AG04449 (cell line): ENCODE measurements around the gene HIP1R.

Experiments
- CTCF ChIA-PET: fragments of 350-600 bp; formaldehyde crosslinking; extraction: SDS; loops from one replicate; lab custom pipeline; 2021; ENCODE audit warnings: antibody characterized with exemption; lab: Yijun Ruan, JAX
- POLR2A ChIA-PET: fragments of 400-600, 350-600 bp; formaldehyde crosslinking; extraction: SDS; loops from one replicate; lab custom pipeline; 2020; ENCODE audit warnings: antibody characterized with exemption, inconsistent platforms; lab: Yijun Ruan, JAX
- DNase-seq: peaks from one replicate; pipeline ENCODE4 v3.0.0-alpha.2; 2010; ENCODE audit warnings: low read depth, low spot score
- H3K4me3 ChIP-seq: 2 replicates; pipeline ENCODE4 v1.5.1; 2011; ENCODE audit warnings: low read depth, mild to moderate bottlenecking, control low read depth, low read length
- CTCF ChIP-seq: IDR thresholded peaks from one replicate; pipeline ENCODE4 v1.5.1; 2011; ENCODE audit warnings: mild to moderate bottlenecking, moderate library complexity, low read length, control low read depth, inconsistent platforms; ENCODE audit not compliant: insufficient read depth; ENCODE audit errors: missing control alignments

HIP1R gene

DNA sequence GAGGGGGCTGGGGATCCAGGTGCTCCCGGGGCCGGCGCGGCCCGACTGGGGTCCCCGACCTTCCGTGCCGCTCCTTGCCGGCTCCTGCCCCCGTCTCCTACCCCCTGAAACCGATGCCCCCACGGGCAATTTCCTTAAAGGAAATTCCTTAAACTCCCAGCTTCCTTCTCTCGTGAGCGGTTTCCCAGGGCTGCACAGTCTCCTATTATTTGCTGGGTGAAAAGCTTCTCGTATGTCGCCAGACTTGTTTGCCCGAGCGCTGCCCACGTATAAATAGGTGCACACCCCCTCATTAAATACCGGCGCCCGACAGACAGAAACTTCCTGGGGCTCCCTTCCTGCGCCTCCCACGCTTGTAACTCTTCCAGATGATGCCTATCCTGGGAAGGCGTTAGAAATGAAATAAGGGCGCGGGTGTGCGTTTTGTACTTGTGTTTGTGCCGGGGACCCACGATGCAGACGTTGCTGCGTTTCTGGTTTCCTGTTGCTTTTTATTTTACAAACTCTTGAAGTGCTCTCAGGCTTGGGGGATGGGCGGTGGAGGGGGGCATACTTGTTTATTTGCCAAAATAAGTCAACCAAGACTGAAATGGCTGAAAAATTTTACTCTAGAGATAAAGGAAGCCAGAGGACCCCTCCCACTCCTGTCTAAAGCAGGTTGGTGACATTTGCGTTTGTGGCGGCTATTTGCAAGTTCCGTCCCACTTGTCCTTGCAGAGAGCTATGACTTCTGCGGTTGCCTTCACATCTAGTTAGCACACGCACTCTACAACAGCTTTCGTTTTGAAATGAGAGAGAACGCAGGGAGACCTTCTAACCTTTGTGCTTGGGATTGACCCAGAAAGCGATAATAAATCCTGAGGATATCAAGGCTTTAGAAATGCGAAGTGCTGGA lies 1.0 kb downstream of the HIP1R start:
- CTCF ChIA-PET, result interaction anchor here (0.6 to 0.8 kb wide), 2 partner anchors 10 to 43 kb away, joined by 3 read pairs; no protein-coding TSS in a partner anchor
- POLR2A ChIA-PET, result interaction anchor here (1.1 kb wide), 1 partner anchor 130 kb away, joined by 4 read pairs; the partner anchor contains the start of gene ABCB9
- peak overlapping the region; percentile 63 for H3K4me3 ChIP-seq
- no peak for TF ChIP-seq CTCF
- DNase-seq, result no peak

DNA sequence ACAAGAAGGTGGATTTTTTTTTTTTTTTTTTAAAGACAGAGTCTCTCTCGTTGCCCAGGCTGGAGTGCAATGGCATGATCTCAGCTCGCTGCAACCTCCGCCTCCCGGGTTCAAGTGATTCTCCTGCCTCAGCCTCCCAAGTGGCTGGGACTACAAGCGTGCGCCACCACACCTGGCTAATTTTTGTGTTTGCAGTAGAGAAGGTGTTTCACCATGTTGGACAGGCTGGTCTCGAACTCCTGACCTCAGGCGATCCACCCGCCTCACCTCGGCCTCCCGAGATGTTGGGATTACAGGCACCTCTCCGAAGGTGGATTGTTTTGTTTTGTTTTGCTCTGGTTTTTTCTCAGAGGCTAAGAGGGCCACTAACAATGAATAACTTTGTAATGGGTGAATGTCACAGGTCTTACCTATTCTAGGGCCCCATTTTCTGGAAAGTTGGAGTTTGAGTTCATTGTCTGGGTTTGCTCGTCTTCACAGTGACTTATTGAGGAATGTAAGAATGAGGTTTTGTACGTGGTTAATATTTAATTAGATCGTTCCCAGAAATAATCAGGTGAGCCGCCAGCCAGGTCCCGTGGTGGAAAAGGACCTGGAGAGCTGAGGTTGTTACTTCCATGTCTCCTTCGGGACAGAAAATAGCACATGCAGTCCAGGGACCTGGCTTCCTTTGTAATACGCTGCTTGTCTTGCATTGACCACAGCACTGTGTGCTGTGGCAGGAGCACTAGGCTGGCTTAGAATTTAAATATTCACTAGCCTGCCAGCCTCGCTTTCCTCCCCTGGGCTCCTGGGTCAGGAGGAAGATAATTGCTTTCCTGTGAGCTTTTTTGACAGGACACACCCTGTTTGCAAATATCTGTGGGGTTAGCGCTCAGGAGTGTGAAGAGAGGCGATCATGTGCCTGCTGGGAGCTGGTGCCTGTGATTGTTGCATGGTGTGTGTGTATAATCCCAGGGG lies 2.3 kb downstream of the HIP1R start:
- CTCF ChIA-PET, result no interaction called here
- TF ChIP-seq CTCF, result no peak
- DNase-seq, result no peak
- no peak overlapping the region for H3K4me3 ChIP-seq
- POLR2A ChIA-PET, result no interaction called here

DNA sequence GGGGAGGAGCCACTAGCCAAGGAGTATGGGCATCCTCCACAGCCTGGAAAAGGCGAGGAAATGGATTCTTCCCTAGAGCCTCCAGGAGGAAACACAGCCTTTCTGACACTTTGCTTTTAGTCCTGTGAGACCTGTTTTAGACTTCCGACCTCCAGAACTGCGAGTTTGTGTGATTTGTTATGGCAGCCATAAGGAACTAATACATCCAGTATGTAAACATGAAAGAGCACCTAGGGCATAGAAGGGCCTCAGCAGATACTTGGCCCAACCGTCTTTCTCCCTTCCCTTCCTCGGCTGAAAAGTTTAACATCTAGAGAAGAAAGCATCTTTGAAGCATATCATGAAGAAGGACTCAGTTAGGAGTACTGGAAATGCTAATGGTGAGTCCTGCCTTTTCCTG lies 3.6 kb downstream of the HIP1R start:
- no peak overlapping the region for H3K4me3 ChIP-seq
- CTCF ChIA-PET, result no interaction called here
- POLR2A ChIA-PET, result no interaction called here
- no peak for TF ChIP-seq CTCF
- no peak for DNase-seq

DNA sequence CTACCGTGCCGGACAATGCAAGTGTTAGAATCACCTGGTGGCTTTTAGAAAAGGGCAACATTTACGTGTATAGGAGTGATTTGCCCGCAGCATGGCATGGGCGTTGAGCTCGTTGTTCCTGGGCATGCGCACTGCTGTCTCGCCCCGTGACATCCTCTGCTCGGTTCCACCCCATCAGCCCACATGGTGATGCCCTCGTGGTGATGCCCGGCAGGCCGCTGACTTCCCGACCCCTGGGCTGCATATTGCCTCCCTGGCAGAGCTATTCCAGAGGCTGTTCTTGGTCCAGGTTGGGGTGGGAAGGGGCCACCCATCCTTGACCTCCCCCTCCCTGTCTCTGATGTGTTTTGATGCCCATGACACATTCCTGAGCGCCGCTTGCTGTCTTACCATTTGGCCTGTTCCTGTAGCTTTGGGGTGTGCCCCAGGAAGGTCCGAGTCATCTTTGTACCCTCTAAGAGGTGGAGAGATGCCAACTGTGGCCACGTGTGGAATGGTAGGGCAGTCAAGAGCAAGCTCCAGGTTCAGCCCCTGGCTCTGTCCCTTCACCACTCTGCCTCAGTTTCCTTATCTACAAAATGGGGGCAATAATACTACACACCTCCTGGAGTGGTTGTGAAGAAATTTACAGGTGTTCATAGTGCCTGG lies 4.8 kb downstream of the HIP1R start:
- H3K4me3 ChIP-seq, result no peak overlapping the region
- TF ChIP-seq CTCF, result no peak
- DNase-seq, result no peak
- CTCF ChIA-PET, result interaction anchor here (1.1 to 1.4 kb wide), 2 partner anchors 19 to 46 kb away, joined by 4 to 5 read pairs; no protein-coding TSS in a partner anchor
- POLR2A ChIA-PET, result interaction anchor here (1.2 kb wide), 1 partner anchor 393 kb away, joined by 5 read pairs; the partner anchor contains the start of gene MPHOSPH9

GRCh38 chr12:122840580-122841513 lies 5.6 kb downstream of the HIP1R start:
- DNase-seq, result no peak
- no peak for TF ChIP-seq CTCF
- CTCF ChIA-PET, result interaction anchor here (1.4 to 3.3 kb wide), 2 partner anchors 20 to 47 kb away, joined by 5 to 18 read pairs; no protein-coding TSS in a partner anchor
- no peak overlapping the region for H3K4me3 ChIP-seq
- POLR2A ChIA-PET, result interaction anchor here (1.2 kb wide), 1 partner anchor 392 kb away, joined by 5 read pairs; the partner anchor contains the start of gene MPHOSPH9
